ENCODE measurements around the gene G6PD.
"Not testable (repeated sequence)": the region's sequence is repeated elsewhere in the genome, so short reads cannot be mapped to it uniquely, and the experiment has no call there.

Gene G6PD

DNA sequence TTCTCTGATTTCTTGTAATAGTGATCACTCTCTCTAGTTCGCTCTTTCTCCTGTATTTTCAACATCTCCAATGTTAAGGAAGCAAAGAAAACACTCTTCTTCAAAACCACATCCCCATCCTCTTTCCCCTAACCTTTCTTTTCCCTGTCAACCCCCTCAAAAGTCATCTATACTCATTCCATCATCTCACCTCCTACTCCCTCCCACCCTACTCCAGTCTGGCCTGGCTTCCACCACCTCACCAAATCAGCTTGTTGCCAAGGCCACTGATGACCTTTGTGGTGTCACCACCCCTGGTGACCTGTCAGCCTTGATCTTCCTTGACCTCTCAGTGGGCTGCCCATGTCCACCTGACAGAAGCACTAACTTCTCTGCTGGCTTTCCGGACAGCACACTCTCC lies 32.9 kb downstream of the G6PD start:
- no peak for DNase-seq

DNA sequence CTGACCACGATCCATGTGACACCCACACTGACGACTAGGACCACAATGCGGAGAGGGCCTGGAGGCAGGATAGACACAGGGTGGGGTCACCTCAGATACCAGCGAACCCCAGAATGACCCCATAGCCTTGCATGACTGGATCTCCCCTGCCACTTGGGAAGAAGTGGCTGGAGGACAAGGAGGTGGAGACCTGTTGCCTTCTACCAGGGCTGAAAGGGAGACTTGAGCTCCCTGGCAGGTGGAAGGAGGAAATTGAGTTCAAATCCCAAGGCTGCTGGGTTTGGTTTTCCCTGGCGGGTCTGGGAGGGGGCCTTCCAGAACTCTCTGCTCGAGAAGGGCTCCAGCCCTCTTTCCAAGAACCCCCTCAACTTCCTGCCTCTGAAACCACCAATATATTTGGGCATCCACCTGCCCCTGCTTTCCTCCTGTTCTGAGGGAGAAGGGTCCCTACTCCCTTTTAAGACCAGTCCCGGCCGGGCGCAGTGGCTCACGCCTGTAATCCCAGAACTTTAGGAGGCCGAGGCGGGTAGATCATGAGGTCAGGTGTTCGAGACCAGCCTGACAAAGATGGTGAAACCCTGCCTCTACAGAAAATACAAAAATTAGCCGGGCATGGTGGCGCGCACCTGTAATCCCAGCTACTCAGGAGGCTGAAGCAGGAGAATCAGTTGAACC lies 33.6 kb downstream of the G6PD start:
- no peak for DNase-seq

DNA sequence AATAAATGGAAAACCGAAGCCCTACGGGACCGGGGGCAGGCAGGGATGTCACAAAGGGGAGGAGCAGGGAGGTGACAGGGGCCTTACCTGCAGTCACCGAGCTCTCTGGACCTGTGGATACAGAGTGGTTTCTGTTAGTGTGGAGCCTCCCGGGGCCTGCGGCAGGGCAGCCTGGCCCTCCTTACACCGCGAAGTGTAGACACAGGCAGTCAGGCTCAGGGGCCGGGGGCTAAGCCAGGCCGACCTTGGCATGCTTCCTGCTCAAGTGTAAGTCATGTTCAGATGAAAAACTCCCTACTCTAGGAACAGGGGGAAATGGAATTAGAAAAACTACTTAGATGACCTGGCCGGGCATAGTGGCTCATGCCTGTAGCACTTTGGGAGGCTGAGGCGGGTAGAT lies 34.9 kb downstream of the G6PD start:
- no peak for DNase-seq

DNA sequence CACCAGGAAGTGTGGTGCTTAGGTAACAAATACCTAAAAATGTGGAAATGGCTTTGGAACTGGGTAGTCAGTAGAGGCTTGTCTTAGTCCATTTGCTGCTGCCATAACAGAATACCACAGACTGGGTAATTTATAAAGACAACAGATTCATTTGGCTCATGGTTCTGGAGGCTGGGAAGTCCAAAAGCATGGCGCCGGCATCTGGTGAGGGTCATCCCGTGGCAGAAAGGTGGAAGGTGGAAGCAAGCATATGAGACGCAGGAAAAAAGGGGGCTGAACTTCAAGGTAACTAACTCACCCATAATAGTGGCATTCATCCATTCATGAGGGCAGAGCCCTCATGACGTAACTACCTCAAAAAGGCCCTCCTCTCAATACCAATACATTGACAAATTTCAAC lies 37.2 kb downstream of the G6PD start:
- no peak for DNase-seq

DNA sequence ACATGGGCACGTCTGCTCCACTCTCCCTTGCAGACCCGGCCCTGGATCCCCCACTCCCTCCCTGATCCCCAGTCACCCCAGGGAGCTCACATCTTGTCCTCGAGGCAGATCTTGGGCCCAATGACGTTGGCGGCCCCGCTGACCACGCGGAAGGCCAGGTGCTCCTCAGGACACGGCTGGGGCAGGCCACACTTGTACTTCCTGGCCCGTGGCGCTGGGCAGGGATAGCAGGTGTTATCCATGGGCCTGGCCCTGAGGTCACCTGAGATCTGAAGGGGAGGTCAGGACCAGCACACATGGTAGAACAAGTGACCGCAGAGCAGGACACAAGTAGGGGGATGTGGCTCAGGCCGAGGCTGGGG lies 38.3 kb downstream of the G6PD start:
- no peak for DNase-seq

DNA sequence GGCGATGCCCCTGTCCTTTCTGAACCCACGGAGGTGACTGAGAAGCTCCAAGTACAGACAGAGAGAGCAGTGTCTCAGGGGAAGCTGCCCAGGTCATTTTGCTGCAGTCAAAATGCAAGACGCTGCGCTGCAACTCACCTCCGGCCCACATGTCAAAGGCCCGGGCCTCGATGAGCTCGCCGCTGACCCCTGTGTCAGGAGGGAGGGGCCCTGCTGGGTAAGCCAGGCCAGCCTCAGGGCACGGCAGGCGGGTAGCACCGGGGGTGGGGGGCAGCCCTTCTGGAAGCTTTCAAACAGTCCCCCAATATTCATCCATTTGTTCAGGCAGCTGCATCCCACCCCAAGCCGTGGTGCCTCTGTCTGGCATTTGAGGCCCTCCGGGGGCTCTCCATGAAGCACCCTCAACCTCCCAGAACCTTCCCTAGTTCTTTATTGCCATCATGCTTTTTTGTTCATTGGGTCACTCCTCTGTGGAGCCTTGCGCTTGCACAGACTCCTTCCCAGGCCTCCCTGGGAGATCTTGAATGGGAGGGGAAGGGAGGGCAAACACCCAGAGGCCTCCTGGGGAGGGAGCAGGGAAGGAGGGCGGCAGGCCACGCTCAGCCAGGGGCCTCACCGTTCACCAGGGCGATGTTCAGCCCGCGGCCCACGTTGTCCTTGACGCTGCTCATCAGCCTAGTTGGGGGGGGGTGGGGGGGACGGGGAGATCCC lies 38.8 kb downstream of the G6PD start:
- DNase-seq, result no peak

DNA sequence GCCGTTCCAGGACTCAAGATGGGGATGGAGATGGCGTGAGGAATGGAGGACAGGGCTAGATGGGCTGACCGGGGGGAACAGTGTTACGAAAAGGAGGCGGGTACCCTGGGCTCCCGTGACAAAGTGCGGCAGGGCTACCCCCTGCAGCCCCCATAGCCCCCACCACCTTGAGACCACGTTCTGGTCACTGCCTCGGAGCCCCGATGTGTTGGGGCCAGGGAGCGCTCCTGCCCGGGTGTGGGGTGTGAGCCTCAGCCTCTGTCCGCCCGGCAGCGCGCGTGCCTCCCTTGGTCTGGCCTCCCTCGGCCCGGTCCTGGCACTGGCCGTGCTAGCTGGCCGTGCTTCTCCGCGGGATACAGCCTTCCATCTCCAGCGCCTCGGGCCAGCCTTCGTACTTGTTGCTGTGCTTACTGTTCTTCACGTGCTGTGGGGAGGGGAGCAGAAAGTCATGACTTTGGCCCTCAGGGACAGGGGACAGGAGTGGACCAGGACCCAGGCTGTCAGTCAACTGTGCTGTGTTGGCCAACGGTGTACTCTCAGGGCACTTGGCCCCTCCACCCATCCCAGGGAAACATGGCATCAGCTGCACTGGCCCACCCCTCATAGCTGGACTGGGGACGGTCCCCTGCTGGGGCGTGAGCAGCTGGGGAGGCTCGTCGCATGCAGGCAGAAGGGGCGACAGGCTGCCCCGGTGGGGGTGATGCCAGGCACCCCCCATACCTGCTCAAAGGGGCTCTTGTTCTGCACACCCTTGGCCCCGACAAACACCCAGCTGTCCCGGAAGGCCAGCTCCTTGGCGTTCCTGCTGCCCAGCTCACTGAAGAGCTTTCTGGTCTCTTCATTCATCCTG lies 39.9 kb downstream of the G6PD start:
- no peak for DNase-seq

DNA sequence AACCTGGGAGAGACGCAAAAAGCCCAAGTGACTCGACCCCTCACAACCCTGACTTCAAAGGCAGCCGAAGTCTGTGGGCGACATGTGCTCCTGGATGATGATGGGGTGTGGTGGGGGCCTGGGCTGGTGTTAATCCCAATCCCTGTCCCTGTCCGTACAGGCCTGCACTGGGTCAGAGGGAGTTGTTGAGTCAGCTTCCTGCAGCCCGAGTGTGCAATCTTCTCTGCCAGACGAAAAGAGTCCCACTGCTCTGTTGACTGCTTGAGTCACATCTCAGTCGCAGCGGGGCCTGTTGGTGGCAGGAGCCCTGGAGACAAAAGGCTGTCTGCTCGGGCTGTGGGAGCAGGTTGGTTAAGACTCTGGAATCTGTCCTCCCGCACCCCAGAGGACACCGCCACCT lies 40.9 kb downstream of the G6PD start:
- no peak for DNase-seq

DNA sequence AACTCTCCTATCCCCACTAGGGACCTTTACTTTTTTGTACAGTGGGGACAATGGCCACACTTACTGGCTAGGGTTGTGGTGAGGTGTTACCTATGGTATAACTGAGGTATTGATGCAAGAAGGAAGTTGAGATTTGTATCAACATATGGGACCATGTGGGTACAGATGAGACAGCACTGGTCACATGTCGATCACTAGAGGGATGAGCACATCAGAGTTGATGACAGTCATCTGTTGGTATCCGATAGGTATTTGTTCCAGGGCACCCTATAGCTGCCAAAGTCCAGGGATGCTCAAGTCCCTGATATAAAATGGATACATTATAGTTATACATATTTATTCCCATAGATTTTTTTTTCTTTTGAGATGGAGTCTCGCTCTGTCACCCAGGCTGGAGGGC lies 43.7 kb downstream of the G6PD start:
- DNase-seq, result no peak

DNA sequence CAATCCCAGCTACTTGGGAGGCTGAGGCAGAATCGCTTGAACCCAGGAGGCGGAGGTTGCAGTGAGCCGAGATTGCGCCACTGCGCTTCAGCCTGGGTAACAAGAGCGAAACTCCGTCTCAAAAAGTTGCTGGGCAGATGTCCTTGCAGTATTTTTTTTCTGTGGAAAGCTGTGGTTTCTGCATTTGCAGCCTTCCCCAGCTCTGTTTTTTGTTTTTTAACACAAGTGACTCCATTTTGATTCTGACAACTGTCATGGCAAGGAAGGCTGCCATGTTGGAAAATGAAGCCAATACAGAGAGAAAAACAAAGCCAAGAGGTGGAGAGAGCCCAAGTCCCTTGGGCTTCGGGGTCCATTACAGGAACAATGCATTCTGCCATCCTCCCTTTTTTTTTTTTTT lies 44.5 kb downstream of the G6PD start:
- DNase-seq, result no peak

DNA sequence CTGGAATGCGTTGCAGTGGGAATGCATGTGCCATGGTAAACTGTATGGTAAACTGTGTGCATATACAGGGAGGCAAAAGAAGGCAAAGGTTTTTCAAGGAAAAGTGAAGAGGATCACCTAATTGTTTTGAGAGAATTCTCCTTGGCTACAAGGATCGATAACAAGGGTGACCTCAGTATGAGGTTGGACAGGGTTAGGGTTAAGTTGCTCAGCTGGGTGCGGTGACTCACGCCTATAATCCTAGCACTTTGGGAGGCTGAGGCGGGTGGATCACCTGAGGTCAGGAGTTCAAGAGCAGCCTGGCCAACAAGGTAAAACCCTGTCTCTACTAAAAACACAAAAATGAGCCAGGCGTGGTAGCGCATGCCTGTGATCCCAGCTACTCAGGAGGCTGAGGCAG lies 45.2 kb downstream of the G6PD start:
- DNase-seq, result not testable (repeated sequence)

DNA sequence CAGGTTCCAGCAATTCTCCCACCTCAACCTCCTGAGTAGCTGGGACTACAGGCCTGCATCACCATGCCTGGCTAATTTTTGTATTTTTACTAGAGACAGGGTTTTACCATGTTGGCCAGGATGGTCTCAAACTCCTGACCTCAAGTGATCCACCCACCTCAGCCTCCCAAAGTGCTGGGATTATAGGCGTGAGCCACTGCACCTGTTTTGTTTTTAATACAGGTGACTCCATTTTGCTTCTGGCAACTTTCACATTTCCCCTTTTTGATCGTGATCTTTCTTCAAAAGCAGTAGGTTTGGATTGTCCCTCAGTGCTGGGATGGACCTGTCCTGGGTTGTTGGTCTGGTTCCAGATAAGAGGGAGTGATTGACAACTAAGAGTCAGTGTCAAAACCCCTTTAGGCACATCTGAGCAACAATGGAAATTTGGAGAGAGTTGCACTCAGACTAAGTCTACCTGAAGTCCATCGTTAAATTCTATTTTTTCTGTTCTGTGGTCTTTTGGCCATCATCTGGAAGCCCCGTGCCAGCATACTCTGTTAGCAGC lies 50.0 kb downstream of the G6PD start:
- DNase-seq, result not testable (repeated sequence)

DNA sequence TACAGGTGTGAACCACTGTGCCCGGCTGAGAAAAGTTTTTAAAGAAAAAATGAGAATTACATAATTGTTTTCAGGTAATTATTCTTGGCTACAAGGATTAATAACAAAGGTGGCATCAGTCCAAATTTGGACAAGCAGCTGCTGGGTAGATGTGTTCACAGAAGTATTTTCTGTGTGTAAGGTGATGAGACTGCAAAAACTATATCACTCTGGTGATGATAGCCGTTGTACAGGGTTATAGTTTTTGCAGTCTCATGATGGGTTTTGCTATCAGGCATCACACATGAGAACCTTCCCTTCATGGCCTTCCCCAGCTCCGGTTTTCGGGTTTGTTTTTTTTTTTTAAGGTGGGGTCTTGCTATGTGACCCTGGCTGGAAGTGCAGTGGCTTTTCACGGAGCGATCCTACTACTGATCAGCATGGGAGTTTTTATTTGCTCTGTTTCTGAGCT lies 51.1 kb downstream of the G6PD start:
- no peak for DNase-seq

DNA sequence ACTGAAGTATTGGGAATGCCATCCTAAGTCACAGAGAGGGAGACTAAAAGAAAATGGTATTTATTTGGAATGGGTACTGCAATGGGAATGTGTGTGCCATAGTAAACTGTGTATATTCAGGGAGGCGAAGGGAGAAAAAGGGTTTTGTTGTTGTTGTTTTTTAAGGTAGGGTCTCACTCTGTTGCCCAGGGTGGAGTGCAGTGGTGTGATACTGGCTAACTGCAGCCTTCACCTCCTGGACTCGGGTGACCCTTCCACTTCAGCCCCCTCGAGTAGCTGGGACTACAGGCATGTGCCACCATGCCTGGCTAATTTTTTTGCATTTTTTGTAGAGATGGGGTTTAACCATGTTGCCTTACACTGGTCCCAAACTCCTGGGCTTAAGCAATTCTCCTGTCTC lies 51.9 kb downstream of the G6PD start:
- DNase-seq, result no peak

DNA sequence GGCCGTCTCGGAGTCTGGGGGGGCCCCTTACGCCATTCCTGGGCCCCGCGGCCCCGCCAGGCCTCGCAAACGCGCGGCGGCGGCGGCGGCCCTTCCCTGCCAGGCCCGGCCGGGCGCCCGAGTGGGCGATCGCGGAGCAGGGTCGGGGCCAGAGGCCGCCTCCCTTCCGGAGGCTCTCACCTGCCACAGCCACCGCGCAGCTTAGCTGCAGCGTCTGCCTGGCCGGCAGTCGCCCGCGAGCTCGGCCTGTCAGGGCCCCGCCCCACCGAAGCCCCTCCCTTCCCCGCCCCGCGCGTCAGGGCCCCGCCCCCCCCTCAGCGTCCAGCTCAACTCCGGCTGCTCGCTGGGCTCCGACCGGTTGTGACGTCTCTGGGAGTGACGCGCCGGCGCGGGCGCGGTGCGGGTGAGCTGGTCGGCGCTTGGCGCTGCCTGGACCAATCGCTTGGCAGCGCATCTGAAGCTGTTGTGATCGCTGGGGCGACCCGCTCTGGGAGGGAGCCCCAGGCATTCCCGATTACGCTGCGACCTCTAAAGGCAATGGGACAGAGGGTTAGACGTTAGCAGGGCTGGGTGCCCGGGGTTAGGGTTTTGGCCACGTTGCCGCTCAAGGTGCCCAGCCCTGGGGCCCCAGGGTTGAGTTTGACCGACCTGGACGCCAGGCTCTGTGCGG lies 56.1 kb downstream of the G6PD start, which contains the start of gene SLC10A3:
TSS of gene SLC10A3 (minus strand) at position 216 of the 670 bp plus-strand sequence. CDS start 1,689 bp downstream, outside the sequence.
- DNase-seq, result peak; percentile 91

DNA sequence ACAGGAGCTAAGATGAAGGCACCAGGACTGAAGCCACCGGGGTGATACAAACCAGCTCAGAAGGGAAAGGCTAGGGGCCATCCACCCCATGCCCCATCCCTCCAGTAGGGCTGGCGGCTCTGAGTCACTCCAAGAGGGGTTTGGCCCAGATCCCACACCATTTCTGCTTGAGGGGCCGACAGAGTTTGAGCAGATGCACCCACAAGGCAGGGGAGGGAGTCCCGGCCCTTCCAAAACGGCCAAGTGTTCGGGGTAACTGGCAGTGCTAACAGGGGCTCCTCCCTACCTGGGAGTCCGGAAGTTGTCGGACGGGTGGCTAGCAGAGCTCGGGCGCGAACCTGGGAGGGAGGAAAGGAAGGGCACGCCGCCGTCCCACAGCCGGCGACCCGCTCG lies 56.6 kb downstream of the G6PD start:
- peak; percentile 45 for DNase-seq

DNA sequence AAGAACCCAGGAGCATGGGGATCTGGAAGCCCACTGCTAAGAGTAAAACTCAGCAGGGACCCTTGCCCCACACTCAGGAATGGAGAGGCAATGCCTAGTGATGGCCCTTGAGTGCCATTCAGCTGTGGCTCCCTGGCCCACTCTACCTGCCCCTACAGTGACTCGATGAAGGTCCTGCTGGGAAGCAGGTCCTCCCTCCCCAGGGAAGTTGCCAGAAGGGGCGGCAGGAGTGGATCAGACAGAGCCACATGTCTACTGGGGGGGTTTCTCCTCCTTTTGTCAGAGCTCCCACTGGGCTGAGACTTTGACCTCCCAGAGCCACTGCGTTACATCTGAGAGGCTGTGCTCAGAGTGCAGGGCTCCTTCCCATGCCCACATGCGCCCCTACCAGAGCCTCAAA lies 57.5 kb downstream of the G6PD start:
- DNase-seq, result no peak

DNA sequence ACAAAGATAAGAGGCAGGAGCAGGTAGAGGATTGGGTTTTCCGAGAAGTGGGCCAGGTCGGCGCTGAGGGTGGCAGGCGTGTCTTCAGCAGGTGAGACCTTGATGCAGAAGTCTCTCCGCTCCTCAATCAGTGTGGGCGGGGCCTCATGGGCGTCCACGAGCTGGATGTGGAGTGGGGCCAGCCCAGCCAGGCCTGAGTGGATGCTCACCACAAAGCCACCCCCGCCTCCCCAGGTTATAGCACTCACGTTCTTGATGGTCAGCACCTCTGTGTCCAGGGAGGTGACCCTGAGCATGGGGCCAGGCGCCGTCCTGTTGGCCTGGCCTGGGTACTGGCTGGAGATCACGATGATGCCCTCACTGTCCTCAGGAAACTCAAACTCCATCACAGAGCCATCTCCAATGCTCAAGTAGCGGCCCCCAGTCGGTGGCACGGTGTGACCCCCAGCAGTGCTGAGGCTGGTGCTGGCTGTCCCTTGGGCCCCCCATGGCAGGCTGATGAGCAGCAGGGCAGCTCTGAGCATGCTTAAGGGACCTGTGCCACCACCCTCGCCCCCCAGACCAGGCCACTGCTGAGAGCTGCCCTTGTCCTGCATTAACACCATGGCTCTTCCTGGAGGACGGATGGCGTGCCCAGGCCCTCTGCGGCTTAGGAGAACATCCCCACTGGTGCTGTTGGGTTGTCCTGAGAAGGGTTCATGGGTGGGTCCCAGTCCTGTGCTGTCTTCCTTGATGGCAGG lies 58.1 kb downstream of the G6PD start:
- no peak for DNase-seq

DNA sequence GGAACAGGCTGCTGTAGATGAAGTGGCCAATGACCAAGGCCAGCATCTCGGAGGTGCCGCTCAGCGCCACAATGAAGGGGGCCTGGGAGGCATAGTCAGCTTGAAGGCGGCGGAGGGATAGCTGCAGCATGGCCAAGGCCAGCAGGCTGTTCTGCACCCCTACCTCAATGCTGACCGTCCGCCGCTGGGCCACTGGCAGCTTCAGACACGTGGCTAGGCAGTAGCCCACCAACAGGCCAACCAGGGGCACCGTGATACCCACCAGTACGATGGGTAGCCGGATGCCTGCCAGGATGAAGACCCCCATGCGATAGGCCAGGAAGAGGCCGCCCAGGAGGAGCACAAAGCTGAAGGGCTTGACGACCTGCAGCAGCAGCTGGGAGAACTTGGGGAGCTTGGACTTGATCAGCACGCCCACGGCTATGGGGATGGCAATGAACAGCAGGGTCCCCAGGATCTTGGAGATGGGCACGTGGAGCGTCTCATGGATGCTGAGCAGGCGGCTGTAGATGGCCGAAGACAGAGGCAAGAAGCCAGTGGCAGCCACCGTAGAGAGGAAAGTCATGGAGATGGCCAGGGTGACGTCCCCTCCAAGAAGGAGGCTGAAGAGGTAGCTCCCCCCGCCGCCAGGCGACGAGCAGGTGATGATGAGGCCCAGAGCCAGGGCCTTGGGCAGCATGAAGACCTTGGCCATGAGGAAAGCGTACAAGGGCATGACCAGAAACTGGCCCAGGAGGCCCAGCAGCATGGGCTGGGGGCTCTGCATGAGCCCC lies 58.9 kb downstream of the G6PD start:
- DNase-seq, result no peak

DNA sequence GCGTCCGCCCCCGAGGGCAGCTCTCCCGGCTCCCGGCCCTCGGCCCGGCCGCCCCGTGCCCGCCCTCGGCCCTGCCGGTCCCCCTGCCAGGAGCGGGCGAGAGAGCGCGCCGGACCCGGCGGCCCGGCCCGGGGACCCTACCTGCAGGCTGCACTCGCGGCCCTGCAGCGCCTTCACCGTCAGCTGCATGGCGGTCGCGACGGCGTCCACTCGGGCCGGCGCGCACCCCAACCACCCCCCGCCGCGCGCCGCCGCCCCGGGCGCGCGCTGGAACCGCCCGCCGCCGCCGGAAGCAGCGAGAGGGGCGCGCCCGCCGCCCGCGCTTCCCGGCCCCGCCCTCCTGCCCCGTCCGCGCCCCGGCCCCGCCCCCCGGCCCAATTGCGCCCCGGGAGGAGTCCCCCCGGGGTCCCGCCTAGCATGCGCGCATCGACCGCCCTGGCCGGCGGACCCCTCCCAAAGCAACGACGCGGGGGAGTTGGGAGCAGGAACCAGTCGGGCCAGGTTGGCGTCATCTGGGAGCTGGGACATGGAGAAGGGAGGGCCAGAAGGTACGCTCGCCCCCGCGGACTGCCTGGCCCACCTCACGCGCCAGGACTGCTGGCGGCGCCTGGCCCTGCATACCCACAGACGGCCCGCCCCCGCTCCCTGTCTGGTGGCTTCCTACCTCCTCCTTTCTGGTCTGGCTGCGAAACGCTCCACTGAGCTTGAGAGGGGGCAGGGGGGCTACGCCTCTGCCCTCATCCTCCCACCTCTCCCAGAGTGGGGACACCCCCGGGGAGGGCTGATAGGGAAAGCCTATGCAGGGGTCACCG lies 60.0 kb downstream of the G6PD start, which contains the start of gene UBL4A:
TSS of gene UBL4A (minus strand) at position 220 of the 812 bp plus-strand sequence. CDS start at position 189, 31 bp downstream.
- peak; percentile 57 for DNase-seq

Data from activated CD4-positive, alpha-beta T cell treated with anti-CD3 and anti-CD28 coated beads for 48 hours (primary cell).